Loucy (cell line): ENCODE measurements around the gene LHFPL5.

Experiments used
- H2AFZ ChIP-seq: fragments of 200-600 bp; sonication (generic); 2 replicates; pipeline ENCODE4 v1.6.0; 2016; ENCODE audit warnings: antibody characterized with exemption, mild to moderate bottlenecking, low read length, moderate library complexity
- H3F3A ChIP-seq: fragments of 200-600 bp; 2 replicates; pipeline ENCODE4 v1.6.0; 2016; ENCODE audit warnings: antibody characterized with exemption, low read depth, mild to moderate bottlenecking
- H3K27me3 ChIP-seq: fragments of 200-600 bp; sonication (generic); 2 replicates; pipeline ENCODE4 v1.6.1; 2014; ENCODE audit warnings: low read length, mild to moderate bottlenecking; ENCODE audit not compliant: insufficient read depth, poor library complexity, severe bottlenecking
- H3K36me3 ChIP-seq: fragments of 200-600 bp; sonication (generic); 2 replicates; pipeline ENCODE4 v1.6.1; 2016; ENCODE audit warnings: low read length; ENCODE audit not compliant: insufficient read depth
- H3K4me1 ChIP-seq: fragments of 200-600 bp; sonication (generic); 2 replicates; pipeline ENCODE4 v1.5.1; 2014; ENCODE audit warnings: low read length, mild to moderate bottlenecking; ENCODE audit not compliant: insufficient read depth, poor library complexity, severe bottlenecking
- H3K4me2 ChIP-seq: fragments of 200-600 bp; sonication (generic); 2 replicates; pipeline ENCODE4 v1.6.0; 2014; ENCODE audit warnings: antibody characterized with exemption, low read length, low read depth, mild to moderate bottlenecking; ENCODE audit not compliant: poor library complexity, severe bottlenecking
- H3K4me3 ChIP-seq: fragments of 200-600 bp; sonication (generic); 2 replicates; pipeline ENCODE4 v1.5.1; 2014; ENCODE audit warnings: low read length, mild to moderate bottlenecking, mixed read lengths; ENCODE audit not compliant: poor library complexity, severe bottlenecking
- H3K79me2 ChIP-seq: fragments of 200-600 bp; sonication (generic); 2 replicates; pipeline ENCODE4 v1.6.1; 2014; ENCODE audit warnings: low read length; ENCODE audit not compliant: insufficient read depth
- H3K9ac ChIP-seq: fragments of 200-600 bp; sonication (generic); 2 replicates; pipeline ENCODE4 v1.6.0; 2014; ENCODE audit warnings: mild to moderate bottlenecking, low read depth, low read length, moderate library complexity; ENCODE audit not compliant: poor library complexity, severe bottlenecking
- H3K9me2 ChIP-seq: fragments of 200-600 bp; sonication (generic); replicated peaks from 2 replicates; pipeline ENCODE4 v1.6.1; 2016; ENCODE audit warnings: low read depth, low read length, mixed read lengths
- H3K9me3 ChIP-seq: fragments of 200-600 bp; sonication (generic); 2 replicates; pipeline ENCODE4 v1.6.1; 2014; ENCODE audit warnings: mild to moderate bottlenecking, antibody characterized with exemption, low read length, low read depth; ENCODE audit not compliant: insufficient read depth
- H4K20me1 ChIP-seq: fragments of 200-600 bp; sonication (generic); 2 replicates; pipeline ENCODE4 v1.6.0; 2014; ENCODE audit warnings: antibody characterized with exemption, low read length, mild to moderate bottlenecking; ENCODE audit not compliant: insufficient read depth, poor library complexity, severe bottlenecking
- CTCF ChIP-seq: fragments of 200-600 bp; sonication (generic); conservative IDR thresholded peaks from 2 replicates; pipeline ENCODE4 v1.5.1; 2014; ENCODE audit warnings: mild to moderate bottlenecking, antibody characterized with exemption, low read length
- EZH2phosphoT487 ChIP-seq: fragments of 200-600 bp; IDR thresholded peaks from 2 replicates; pipeline ENCODE4 v1.6.1; 2018; ENCODE audit warnings: antibody characterized with exemption, mild to moderate bottlenecking, moderate library complexity, borderline replicate concordance

Gene LHFPL5

GRCh38 chr6:35809809-35810208 is 4.7 kb downstream of the LHFPL5 start:
- Histone ChIP-seq H3K4me3 (no peak overlapping the region), H3K36me3 (no peaks in the 10 kb centered on the region), H2AFZ (no peak overlapping the region), H3K9ac (no peak overlapping the region), H3K27me3 (no peaks in the 10 kb centered on the region), H4K20me1 (no peaks in the 10 kb centered on the region), H3K9me2 (no peaks in the 10 kb centered on the region), H3K9me3 (no peaks in the 10 kb centered on the region), H3K79me2 (no peaks in the 10 kb centered on the region), H3K4me1 (no peaks in the 10 kb centered on the region), H3K4me2 (no peak overlapping the region), H3F3A (no peaks in the 10 kb centered on the region)
- no peak for TF ChIP-seq EZH2phosphoT487

- Histone ChIP-seq H3K9me2 (no peaks in the 10 kb centered on the region), H3K36me3 (no peaks in the 10 kb centered on the region), H2AFZ (no peak overlapping the region; the same call in 1 of the 2 replicates), H3K4me2 (no peak overlapping the region), H3K4me3 (no peak overlapping the region), H3K27me3 (no peaks in the 10 kb centered on the region), H3K9ac (no peak overlapping the region), H3F3A (no peaks in the 10 kb centered on the region), H3K4me1 (no peaks in the 10 kb centered on the region), H4K20me1 (no peaks in the 10 kb centered on the region), H3K79me2 (no peaks in the 10 kb centered on the region), H3K9me3 (no peaks in the 10 kb centered on the region)
- TF ChIP-seq CTCF: no peak
- no peak for TF ChIP-seq EZH2phosphoT487
These were observed 6.0 kb downstream of the LHFPL5 start for GRCh38 chr6:35810971-35811698.

GRCh38 chr6:35811699-35811995 is 6.5 kb downstream of the LHFPL5 start:
- H2AFZ ChIP-seq: no peak overlapping the region
- no peak overlapping the region for H3K9ac ChIP-seq
- H3F3A ChIP-seq: no peaks in the 10 kb centered on the region
- H3K4me3 ChIP-seq: no peak overlapping the region
- H4K20me1 ChIP-seq: no peaks in the 10 kb centered on the region
- H3K4me2 ChIP-seq: no peak overlapping the region
- TF ChIP-seq CTCF (no peak), EZH2phosphoT487 (no peak)
- H3K9me3 ChIP-seq: no peaks in the 10 kb centered on the region
- H3K4me1 ChIP-seq: no peaks in the 10 kb centered on the region
- H3K36me3 ChIP-seq: no peaks in the 10 kb centered on the region
- no peaks in the 10 kb centered on the region for H3K9me2 ChIP-seq
- H3K79me2 ChIP-seq: no peaks in the 10 kb centered on the region
- no peaks in the 10 kb centered on the region for H3K27me3 ChIP-seq

GRCh38 chr6:35817515-35817914 is 12.4 kb downstream of the LHFPL5 start:
- TF ChIP-seq CTCF (no peak), EZH2phosphoT487 (no peak)
- H4K20me1 ChIP-seq: no peaks in the 10 kb centered on the region

More at GRCh38 chr6:35817515-35817914, 12.4 kb downstream of the LHFPL5 start:
- H3F3A ChIP-seq: no peaks in the 10 kb centered on the region
- H3K36me3 ChIP-seq: no peaks in the 10 kb centered on the region
- no peak overlapping the region for H3K9ac ChIP-seq
- H3K9me2 ChIP-seq: no peaks in the 10 kb centered on the region
- H2AFZ ChIP-seq: no peak overlapping the region
- no peak overlapping the region for H3K4me2 ChIP-seq
- H3K4me1 ChIP-seq: no peaks in the 10 kb centered on the region
- no peak overlapping the region for H3K4me3 ChIP-seq
- H3K79me2 ChIP-seq: no peaks in the 10 kb centered on the region
- H3K27me3 ChIP-seq: no peaks in the 10 kb centered on the region
- no peaks in the 10 kb centered on the region for H3K9me3 ChIP-seq
